Peyer's patch (tissue), 4 donors: ENCODE data around the gene CMKLR1.

Experiments
- CTCF ChIP-seq, 6 experiments: fragments of 450-650 bp in 4 of 6; fragments of 200-600 bp in 2 of 6; sonication (generic) in 1 of 6; IDR thresholded peaks; one replicate each; pipeline ENCODE4 v1.5.1; 2017 to 2019; ENCODE audit warnings: antibody characterized with exemption in 6 of 6, mild to moderate bottlenecking in 3 of 6, moderate library complexity in 1 of 6
- POLR2A ChIP-seq, 2 donors: fragments of 450-650 bp; IDR thresholded peaks; one replicate each; pipeline ENCODE4 v1.5.1; 2017; ENCODE audit warnings: antibody characterized with exemption in 2 of 2, mild to moderate bottlenecking in 2 of 2, moderate library complexity in 2 of 2

GRCh38 chr12:108287227-108287626 is 51.9 kb downstream of the CMKLR1 start:
- TF ChIP-seq CTCF (IDR thresholded peaks at IDR 0.05) (no peak), POLR2A (IDR thresholded peaks at IDR 0.05) (no peak)
